VCaP (cell line): Measurements from ENCODE around the gene PNMA3.
"Not testable (repeated sequence)": the region's sequence is repeated elsewhere in the genome, so short reads cannot be mapped to it uniquely, and the experiment has no call there.

Source experiments
- H3K27ac ChIP-seq: fragments of 450-650 bp; 2 replicates; pipeline ENCODE4 v1.5.1; 2017
- TF ChIP-seq, protein P1 (sequence below): fragments of 450-650 bp; conservative IDR thresholded peaks from 2 replicates; pipeline ENCODE4 v1.5.1; 2017; ENCODE audit warnings: mild to moderate bottlenecking, moderate library complexity

PNMA3 gene

DNA sequence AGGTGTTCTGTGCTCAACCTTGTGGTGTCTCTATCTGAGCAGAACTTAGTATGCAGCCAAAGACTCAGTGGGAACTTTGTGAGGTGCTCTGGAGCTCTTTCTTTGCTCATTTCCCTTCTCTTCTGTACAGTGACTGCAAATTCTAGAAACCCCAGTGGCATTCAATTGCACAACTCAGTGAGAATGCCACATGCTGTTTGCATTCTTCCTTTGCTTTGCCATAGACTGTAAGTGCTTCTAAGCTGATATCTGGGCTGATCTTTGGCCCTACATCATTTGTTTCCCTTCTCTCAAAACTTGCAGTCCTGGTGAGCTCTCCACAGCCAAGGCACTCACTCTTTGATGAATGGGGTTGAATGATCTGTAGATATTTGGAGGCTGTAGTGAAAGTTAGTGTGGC lies 7.0 kb downstream of the PNMA3 start:
- TF ChIP-seq, protein P1, sequence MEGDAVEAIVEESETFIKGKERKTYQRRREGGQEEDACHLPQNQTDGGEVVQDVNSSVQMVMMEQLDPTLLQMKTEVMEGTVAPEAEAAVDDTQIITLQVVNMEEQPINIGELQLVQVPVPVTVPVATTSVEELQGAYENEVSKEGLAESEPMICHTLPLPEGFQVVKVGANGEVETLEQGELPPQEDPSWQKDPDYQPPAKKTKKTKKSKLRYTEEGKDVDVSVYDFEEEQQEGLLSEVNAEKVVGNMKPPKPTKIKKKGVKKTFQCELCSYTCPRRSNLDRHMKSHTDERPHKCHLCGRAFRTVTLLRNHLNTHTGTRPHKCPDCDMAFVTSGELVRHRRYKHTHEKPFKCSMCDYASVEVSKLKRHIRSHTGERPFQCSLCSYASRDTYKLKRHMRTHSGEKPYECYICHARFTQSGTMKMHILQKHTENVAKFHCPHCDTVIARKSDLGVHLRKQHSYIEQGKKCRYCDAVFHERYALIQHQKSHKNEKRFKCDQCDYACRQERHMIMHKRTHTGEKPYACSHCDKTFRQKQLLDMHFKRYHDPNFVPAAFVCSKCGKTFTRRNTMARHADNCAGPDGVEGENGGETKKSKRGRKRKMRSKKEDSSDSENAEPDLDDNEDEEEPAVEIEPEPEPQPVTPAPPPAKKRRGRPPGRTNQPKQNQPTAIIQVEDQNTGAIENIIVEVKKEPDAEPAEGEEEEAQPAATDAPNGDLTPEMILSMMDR, result no peak
- no peak overlapping the region for H3K27ac ChIP-seq

DNA sequence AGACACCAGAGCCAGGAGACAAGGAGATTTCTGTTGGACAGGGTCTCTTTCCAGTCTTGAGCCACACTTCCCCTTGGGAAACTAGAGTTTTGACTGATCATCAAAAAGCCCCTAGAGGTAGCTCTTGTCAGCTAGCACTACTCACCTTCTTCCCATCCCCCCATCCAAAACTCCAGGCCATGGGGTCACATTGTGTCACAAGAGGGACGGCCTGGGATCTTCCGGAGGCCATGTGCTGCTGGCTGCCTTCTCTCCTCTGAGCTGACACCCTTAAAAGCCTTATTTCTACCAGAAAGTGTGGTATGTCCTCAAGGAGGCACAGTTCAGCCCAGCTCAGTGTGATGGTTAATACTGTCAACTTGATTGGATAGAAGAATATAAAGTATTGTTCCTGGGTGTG lies 7.8 kb downstream of the PNMA3 start:
- TF ChIP-seq, protein P1, result no peak
- H3K27ac ChIP-seq, result no peak overlapping the region

DNA sequence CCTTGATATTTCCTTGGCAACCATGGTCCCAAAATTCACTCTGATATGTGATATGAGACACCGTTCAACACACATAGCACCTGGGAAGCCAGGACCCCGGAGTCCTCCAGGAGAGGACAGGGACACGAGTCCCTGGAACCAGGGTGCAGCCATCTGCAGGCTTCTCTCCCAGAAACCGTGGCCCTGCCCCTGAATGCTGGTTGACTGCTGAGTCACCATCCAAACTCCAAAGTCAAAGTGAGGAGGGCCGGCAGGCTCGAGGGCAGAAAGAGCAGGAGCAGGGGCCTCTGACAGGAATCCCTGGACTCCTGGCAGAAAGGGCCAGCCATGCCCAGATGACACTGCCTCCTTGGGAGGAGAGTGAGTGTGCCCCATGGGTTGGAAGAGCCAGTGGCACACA lies 9.1 kb downstream of the PNMA3 start:
- TF ChIP-seq, protein P1, result no peak
- no peak overlapping the region for H3K27ac ChIP-seq

DNA sequence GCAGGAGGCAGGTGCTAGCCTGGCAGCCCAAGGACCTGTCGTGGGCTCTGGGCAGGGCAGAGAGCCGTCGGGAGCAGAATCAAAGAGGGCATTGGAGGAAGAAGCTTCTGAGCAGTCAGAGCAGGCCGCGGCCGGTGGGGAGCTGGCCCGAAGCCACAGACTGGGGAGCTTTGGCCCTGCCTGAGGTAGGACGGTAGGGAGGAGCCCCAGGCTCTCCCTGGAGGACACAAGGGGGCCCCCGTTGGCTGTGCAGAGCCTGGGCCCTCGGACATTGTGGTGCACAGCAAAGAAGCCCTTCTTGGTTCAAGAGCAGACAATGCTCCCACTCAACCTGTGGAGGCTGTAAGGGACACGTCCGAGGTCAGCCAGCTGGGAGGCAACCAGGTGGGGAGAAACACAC lies 10.1 kb downstream of the PNMA3 start:
- not testable (repeated sequence) for H3K27ac ChIP-seq

DNA sequence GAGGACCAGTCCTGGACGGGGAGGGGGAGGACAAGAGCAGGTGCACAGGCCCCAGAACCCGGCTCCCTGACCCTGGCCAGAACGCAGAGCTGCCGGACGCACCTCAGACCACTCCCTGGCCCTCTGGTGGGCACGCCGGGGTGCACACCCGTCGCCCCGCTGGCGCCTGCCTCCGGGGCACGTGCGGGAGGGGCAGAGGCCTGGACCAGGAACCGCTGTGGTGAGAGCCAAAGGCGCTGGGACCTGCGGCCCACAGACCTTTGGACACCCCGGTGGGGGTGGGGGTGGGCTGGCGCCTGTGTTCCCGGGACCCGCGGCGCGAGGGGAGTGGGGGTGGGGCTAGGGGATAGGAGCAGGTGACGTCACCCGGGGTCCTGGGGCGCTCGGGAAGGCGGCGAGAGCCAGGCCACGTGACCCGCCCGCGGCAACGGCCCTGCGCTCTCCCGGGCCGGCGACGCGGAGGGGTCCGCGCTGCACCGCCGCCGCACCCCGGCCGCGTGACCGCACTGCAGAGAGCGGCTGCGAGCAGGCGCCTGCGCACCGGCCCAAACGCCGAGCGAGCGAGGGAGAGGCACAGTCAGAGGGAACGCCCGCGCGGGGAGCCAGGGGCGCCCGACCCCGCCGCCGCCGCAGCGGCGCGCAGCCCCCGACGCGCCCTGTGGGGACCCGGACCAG lies 15.8 kb downstream of the PNMA3 start, which contains the start of gene PNMA6A:
Gene PNMA6A, plus strand, starts transcription at position 546 of the 675 bp plus-strand sequence. CDS start 609 bp downstream, outside the sequence.
- not testable (repeated sequence) for H3K27ac ChIP-seq

DNA sequence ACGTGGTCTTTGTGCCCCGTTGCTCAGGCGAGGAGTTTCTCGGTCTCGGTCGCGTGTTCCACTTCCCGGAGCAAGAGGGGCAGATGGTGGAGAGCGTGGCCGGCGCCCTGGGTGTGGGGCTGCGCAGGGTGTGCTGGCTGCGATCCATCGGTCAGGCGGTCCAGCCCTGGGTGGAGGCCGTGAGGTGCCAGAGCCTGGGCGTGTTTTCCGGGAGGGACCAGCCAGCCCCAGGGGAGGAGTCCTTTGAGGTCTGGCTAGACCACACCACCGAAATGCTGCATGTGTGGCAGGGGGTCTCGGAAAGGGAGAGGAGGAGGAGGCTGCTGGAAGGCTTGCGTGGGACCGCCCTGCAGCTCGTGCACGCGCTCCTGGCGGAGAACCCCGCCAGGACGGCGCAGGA lies 17.1 kb downstream of the PNMA3 start:
- not testable (repeated sequence) for H3K27ac ChIP-seq

DNA sequence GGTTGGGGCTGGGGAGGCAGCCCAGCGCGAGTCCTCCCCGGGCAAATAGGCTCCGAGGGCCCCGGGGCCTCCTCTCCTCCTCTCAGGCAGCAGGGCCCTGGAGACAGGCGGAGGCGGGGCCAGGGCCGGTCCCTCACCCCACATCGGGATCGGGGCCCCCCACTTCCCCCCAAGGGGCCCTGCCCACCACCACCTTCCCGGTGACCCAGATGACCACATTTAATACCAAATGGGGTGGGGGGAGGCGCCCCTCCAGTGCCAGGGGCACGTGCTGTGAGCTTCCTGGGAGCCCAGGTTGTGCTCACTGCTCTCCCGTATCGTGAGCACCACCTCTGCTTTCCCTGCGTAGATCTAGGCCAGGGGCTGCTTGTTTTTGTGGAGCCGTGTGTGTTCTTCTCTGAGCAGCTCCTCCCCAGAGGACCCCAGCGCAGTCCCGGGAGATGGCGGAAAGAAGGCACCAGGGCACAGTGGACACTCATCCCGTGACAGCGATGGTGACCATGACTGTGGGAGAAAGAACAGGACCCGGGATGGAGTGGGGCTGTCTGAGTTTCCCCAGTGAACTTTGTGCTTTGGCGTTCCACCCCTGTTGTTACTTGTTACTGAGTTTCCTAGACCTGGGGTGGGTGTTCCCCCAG lies 18.1 kb downstream of the PNMA3 start:
- TF ChIP-seq, protein P1, result no peak
- H3K27ac ChIP-seq, result no peak overlapping the region

DNA sequence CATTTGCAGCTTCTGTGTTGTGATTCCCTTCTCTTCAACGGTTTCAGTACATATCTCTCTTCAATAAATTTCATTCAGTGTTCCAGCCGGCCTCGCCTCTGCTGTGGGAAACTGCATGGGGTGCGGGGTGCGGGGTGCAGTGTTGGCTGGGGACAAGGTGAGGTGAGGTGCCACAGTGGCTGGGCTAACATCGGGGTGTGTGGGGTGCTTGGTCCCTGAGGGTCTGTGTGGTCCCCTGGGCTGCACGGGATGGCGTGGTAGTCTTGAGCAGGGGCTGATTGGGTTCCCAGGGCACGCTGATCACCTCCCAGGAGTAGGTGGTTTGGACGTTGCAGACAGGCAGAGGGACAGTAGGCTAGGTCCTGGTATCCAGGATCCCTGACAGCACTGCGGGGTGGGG lies 18.7 kb downstream of the PNMA3 start:
- H3K27ac ChIP-seq, result no peak overlapping the region
- TF ChIP-seq, protein P1, result no peak

DNA sequence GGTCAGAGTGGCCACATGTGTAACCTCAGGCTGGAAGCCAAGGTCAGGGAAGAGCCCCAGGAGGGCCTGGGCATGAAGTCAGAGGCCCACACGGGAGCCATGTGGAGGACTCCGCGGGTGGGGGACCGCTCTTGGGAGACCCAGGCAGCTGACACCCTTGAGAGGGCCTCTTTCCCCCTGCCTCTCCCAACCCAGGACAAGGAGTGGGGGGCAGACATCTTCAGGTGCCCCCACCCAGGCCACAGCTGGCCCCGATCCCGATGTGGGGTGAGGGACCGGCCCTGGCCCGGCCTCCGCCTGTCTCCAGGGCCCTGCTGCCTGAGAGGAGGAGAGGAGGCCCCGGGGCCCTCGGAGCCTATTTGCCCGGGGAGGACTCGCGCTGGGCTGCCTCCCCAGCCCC lies 19.1 kb downstream of the PNMA3 start:
- TF ChIP-seq, protein P1, result no peak

DNA sequence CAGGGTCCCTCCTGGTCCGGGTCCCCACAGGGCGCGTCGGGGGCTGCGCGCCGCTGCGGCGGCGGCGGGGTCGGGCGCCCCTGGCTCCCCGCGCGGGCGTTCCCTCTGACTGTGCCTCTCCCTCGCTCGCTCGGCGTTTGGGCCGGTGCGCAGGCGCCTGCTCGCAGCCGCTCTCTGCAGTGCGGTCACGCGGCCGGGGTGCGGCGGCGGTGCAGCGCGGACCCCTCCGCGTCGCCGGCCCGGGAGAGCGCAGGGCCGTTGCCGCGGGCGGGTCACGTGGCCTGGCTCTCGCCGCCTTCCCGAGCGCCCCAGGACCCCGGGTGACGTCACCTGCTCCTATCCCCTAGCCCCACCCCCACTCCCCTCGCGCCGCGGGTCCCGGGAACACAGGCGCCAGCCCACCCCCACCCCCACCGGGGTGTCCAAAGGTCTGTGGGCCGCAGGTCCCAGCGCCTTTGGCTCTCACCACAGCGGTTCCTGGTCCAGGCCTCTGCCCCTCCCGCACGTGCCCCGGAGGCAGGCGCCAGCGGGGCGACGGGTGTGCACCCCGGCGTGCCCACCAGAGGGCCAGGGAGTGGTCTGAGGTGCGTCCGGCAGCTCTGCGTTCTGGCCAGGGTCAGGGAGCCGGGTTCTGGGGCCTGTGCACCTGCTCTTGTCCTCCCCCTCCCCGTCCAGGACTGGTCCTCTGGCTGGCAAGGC lies 21.3 kb downstream of the PNMA3 start:
- not testable (repeated sequence) for H3K27ac ChIP-seq

More for the DNA sequence above, 19.1 kb downstream of the PNMA3 start:
- no peak overlapping the region for H3K27ac ChIP-seq

DNA sequence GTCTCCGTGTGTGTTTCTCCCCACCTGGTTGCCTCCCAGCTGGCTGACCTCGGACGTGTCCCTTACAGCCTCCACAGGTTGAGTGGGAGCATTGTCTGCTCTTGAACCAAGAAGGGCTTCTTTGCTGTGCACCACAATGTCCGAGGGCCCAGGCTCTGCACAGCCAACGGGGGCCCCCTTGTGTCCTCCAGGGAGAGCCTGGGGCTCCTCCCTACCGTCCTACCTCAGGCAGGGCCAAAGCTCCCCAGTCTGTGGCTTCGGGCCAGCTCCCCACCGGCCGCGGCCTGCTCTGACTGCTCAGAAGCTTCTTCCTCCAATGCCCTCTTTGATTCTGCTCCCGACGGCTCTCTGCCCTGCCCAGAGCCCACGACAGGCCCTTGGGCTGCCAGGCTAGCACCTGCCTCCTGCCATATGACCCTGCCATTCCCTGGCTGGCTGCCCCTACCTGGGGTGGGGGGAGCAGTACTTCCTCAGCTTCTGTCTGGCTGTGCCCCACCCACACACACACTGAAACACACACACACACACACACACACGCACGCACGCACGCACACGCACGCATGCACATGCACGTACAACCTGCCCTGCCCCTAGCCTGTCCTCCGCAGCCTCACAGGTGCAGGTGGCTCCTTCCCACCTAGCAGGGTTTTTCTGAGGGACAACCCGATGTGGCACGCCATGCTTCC lies 27.1 kb downstream of the PNMA3 start:
- not testable (repeated sequence) for H3K27ac ChIP-seq
